PC-3 (cell line): ENCODE measurements around the gene SUV39H1. TPM values are rescaled to one million over a fixed set of nuclear protein-coding genes. Genes with fewer than 3 reads are reported as not detected.

Source experiments
- ATAC-seq: fragments of 200-7000 bp; cut with Tn5 transposase; 2 replicates; pipeline ENCODE4 v1.9.1; 2020; ENCODE audit warnings: mild to moderate bottlenecking, moderate library complexity
- BruUV-seq: library from RNA; stranded (reverse); fragments of 400-500 nt; replicated peaks from 2 replicates; lab custom pipeline; 2021; lab: Mats Ljungman, UMichigan
- CTCF ChIA-PET: fragments of 300-600 bp; sonication (Branson Sonifier 250); formaldehyde crosslinking; loops from one replicate; lab custom pipeline; 2022; ENCODE audit warnings: antibody characterized with exemption; lab: Charles Lee
- POLR2A ChIA-PET: fragments of 300-600 bp; sonication (Branson Sonifier 250); formaldehyde crosslinking; loops from one replicate; lab custom pipeline; 2022; ENCODE audit warnings: antibody characterized with exemption; ENCODE audit not compliant: unreplicated experiment; lab: Charles Lee
- DNase-seq: peaks from one replicate; pipeline ENCODE4 v3.0.0-alpha.2; 2015
- H2AFZ ChIP-seq: fragments of 300-600 bp; sonication (generic); 2 replicates; pipeline ENCODE4 v1.6.0; 2016; ENCODE audit warnings: antibody characterized with exemption, low read length
- H3F3A ChIP-seq: fragments of 300-600 bp; sonication (generic); one replicate; pipeline ENCODE4 v1.6.0; 2017; ENCODE audit warnings: antibody characterized with exemption, low read length, control low read depth, mild to moderate bottlenecking; ENCODE audit not compliant: unreplicated experiment
- H3K27ac ChIP-seq: fragments of 300-600 bp; sonication (generic); 2 replicates; pipeline ENCODE4 v1.5.1; 2016; ENCODE audit warnings: mild to moderate bottlenecking, low read length
- H3K27me3 ChIP-seq: fragments of 300-600 bp; sonication (generic); 2 replicates; pipeline ENCODE4 v1.6.1; 2016; ENCODE audit warnings: low read length, mixed read lengths
- H3K36me3 ChIP-seq: fragments of 300-600 bp; sonication (generic); 2 replicates; pipeline ENCODE4 v1.6.1; 2016; ENCODE audit warnings: low read depth, mixed run types, low read length, mixed read lengths
- H3K4me1 ChIP-seq: fragments of 300-600 bp; sonication (generic); 2 replicates; pipeline ENCODE4 v1.5.1; 2016; ENCODE audit warnings: low read length; ENCODE audit not compliant: insufficient read depth
- H3K4me2 ChIP-seq: fragments of 300-600 bp; sonication (generic); 2 replicates; pipeline ENCODE4 v1.6.0; 2016; ENCODE audit warnings: low read length
- H3K4me3 ChIP-seq: fragments of 300-600 bp; sonication (generic); 2 replicates; pipeline ENCODE4 v1.5.1; 2016; ENCODE audit warnings: mild to moderate bottlenecking, low read length, mixed read lengths
- H3K79me2 ChIP-seq: fragments of 300-600 bp; sonication (generic); 2 replicates; pipeline ENCODE4 v1.6.1; 2017; ENCODE audit warnings: low read length, mixed read lengths
- H3K9ac ChIP-seq: fragments of 300-600 bp; sonication (generic); 2 replicates; pipeline ENCODE4 v1.6.0; 2016; ENCODE audit warnings: mild to moderate bottlenecking, low read length
- H3K9me2 ChIP-seq: fragments of 300-600 bp; sonication (generic); replicated peaks from 2 replicates; pipeline ENCODE4 v1.6.1; 2016; ENCODE audit warnings: mixed run types, low read length, mixed read lengths
- H3K9me3 ChIP-seq: fragments of 300-600 bp; sonication (generic); 2 replicates; pipeline ENCODE4 v1.6.1; 2016; ENCODE audit warnings: low read length, mixed read lengths
- H4K20me1 ChIP-seq: fragments of 300-600 bp; sonication (generic); 2 replicates; pipeline ENCODE4 v1.6.1; 2016; ENCODE audit warnings: low read length, mixed read lengths
- CTCF ChIP-seq: fragments of 300-600 bp; sonication (generic); conservative IDR thresholded peaks from 2 replicates; pipeline ENCODE4 v1.5.1; 2017; ENCODE audit warnings: antibody characterized with exemption, low read depth, mild to moderate bottlenecking, low read length
- EZH2 ChIP-seq: fragments of 300-600 bp; sonication (generic); IDR thresholded peaks from one replicate; pipeline ENCODE4 v1.6.1; 2017; ENCODE audit warnings: antibody characterized with exemption, mild to moderate bottlenecking, low read length; ENCODE audit not compliant: unreplicated experiment
- EZH2phosphoT487 ChIP-seq: fragments of 300-600 bp; sonication (generic); IDR thresholded peaks from 2 replicates; pipeline ENCODE4 v1.6.1; 2018; ENCODE audit warnings: mild to moderate bottlenecking, antibody characterized with exemption, low read length, borderline replicate concordance
- intact Hi-C: fragments of 100-400 bp; cut with micrococcal nuclease; formaldehyde crosslinking; loops from 2 replicates; pipeline ENCODE4 v1.9.0; 2023
- total RNA-seq: library from RNA; depleted of rRNA; stranded (reverse); fragments of >200 nt; gene quantifications from 2 replicates; pipeline ENCODE4 v1.2.3, GENCODE V29; 2014

The SUV39H1 gene
- total RNA-seq, 1 experiment from 2014 or later: 22.3 TPM

GRCh38 chrX:48752498-48752897 is 56.0 kb downstream of the SUV39H1 start:
- CTCF ChIA-PET: no interaction called here

GRCh38 chrX:48753708-48754228 is 57.2 kb downstream of the SUV39H1 start:
- Histone ChIP-seq H2AFZ (no peak overlapping the region), H3K9me3 (no peaks in the 10 kb centered on the region), H3K4me3 (no peak overlapping the region), H3K27ac (no peak overlapping the region), H3K4me1 (no peaks in the 10 kb centered on the region), H3K4me2 (no peak overlapping the region), H4K20me1 (no peaks in the 10 kb centered on the region), H3F3A (no peaks in the 10 kb centered on the region), H3K79me2 (no peaks in the 10 kb centered on the region), H3K27me3 (no peaks in the 10 kb centered on the region), H3K36me3 (no peaks in the 10 kb centered on the region), H3K9ac (no peak overlapping the region), H3K9me2 (no peaks in the 10 kb centered on the region)
- intact Hi-C loops: no loop called here
- CTCF ChIA-PET: no interaction called here
- TF ChIP-seq CTCF (no peak), EZH2phosphoT487 (no peak), EZH2 (no peak)
- DNase-seq (no peak), ATAC-seq (no peak)
- BruUV-seq: no TSS peak
- POLR2A ChIA-PET: no interaction called here

More at GRCh38 chrX:48752498-48752897, 56.0 kb downstream of the SUV39H1 start:
- Histone ChIP-seq H3K27ac (no peak overlapping the region), H3K4me2 (no peak overlapping the region), H3K9me2 (no peaks in the 10 kb centered on the region), H3K9me3 (no peaks in the 10 kb centered on the region), H3K4me1 (no peaks in the 10 kb centered on the region), H3K9ac (no peak overlapping the region), H3K79me2 (no peaks in the 10 kb centered on the region), H3K4me3 (no peak overlapping the region), H2AFZ (no peak overlapping the region), H4K20me1 (no peaks in the 10 kb centered on the region), H3K36me3 (no peaks in the 10 kb centered on the region), H3F3A (no peaks in the 10 kb centered on the region), H3K27me3 (no peaks in the 10 kb centered on the region)
- intact Hi-C loops: no loop called here
- TF ChIP-seq EZH2 (no peak), CTCF (no peak), EZH2phosphoT487 (no peak)
- BruUV-seq: no TSS peak
- DNase-seq (peak; percentile 8), ATAC-seq (no peak)
- POLR2A ChIA-PET: no interaction called here

GRCh38 chrX:48754238-48754637 is 57.7 kb downstream of the SUV39H1 start:
- Histone ChIP-seq H3K27ac (no peak overlapping the region), H3K4me3 (no peak overlapping the region), H3K4me1 (no peaks in the 10 kb centered on the region), H3K9me3 (no peaks in the 10 kb centered on the region), H3K79me2 (no peaks in the 10 kb centered on the region), H3K27me3 (no peaks in the 10 kb centered on the region), H3K9me2 (no peaks in the 10 kb centered on the region), H3K4me2 (no peak overlapping the region), H3F3A (no peaks in the 10 kb centered on the region), H3K9ac (no peak overlapping the region), H3K36me3 (no peaks in the 10 kb centered on the region), H4K20me1 (no peaks in the 10 kb centered on the region), H2AFZ (no peak overlapping the region)
- no TSS peak for BruUV-seq
- TF ChIP-seq EZH2: no peak
- no peak for TF ChIP-seq EZH2phosphoT487
- no peak for TF ChIP-seq CTCF
- intact Hi-C loops: no loop called here
- POLR2A ChIA-PET: no interaction called here
- CTCF ChIA-PET: no interaction called here
- DNase-seq (no peak), ATAC-seq (no peak)
